AG09309 (cell line): ENCODE data around the gene TRAPPC12.
"Not testable (repeated sequence)": the region's sequence is repeated elsewhere in the genome, so short reads cannot be mapped to it uniquely, and the experiment has no call there.

Experiments
- DNase-seq: peaks from one replicate; pipeline ENCODE4 v3.0.0-alpha.2; 2010; ENCODE audit warnings: low read depth
- H3K4me3 ChIP-seq: 2 replicates; pipeline ENCODE4 v1.5.1; 2011; ENCODE audit warnings: mild to moderate bottlenecking, low read depth, low read length, moderate library complexity; ENCODE audit not compliant: control insufficient read depth
- CTCF ChIP-seq: IDR thresholded peaks from 2 replicates; pipeline ENCODE4 v1.5.1; 2011; ENCODE audit warnings: mild to moderate bottlenecking, low read depth, low read length, inconsistent platforms; ENCODE audit not compliant: insufficient read depth, control insufficient read depth; ENCODE audit errors: missing control alignments

TRAPPC12 gene

GRCh38 chr2:3368261-3368722 is 11.2 kb upstream of the TRAPPC12 start:
- no peak for DNase-seq
- TF ChIP-seq CTCF, result no peak
- H3K4me3 ChIP-seq, result no peak overlapping the region

- DNase-seq, H3K4me3 ChIP-seq: not testable (repeated sequence)
These were observed 9.9 kb upstream of the TRAPPC12 start for GRCh38 chr2:3369340-3370181.

GRCh38 chr2:3376821-3377220 is 2.7 kb upstream of the TRAPPC12 start:
- peak overlapping the region; percentile 99 for H3K4me3 ChIP-seq
- no peak for DNase-seq
- TF ChIP-seq CTCF, result no peak

GRCh38 chr2:3377279-3377611 is 2.2 kb upstream of the TRAPPC12 start:
- TF ChIP-seq CTCF, result no peak

GRCh38 chr2:3377612-3378432 is 1.7 kb upstream of the TRAPPC12 start, which contains the start of gene EIPR1:
Gene EIPR1 (minus strand): TSS chr2:3377818. CDS start chr2:3377689, 129 bp downstream.
- TF ChIP-seq CTCF, result peak; percentile 2
- peak; percentile 89 for DNase-seq
- H3K4me3 ChIP-seq, result peak within 1 kb of the TSS; percentile 99

More at GRCh38 chr2:3377279-3377611, 2.2 kb upstream of the TRAPPC12 start:
- no peak for DNase-seq
- H3K4me3 ChIP-seq, result peak overlapping the region; percentile 99

- DNase-seq, result no peak
- H3K4me3 ChIP-seq, result peak overlapping the region; percentile 71
- no peak for TF ChIP-seq CTCF
These were observed 201 bp upstream of the TRAPPC12 start for GRCh38 chr2:3379339-3379646.

GRCh38 chr2:3386448-3386958 is 7.0 kb downstream of the TRAPPC12 start:
- no peak for TF ChIP-seq CTCF
- H3K4me3 ChIP-seq, result no peak overlapping the region
- no peak for DNase-seq
